ENCODE data around the gene ITGA8.

The ITGA8 gene

GRCh38 chr10:15485684-15486316 is 233.9 kb downstream of the ITGA8 start:
- no peak for DNase-seq (ENCODE audit: extremely low spot score)
- TF ChIP-seq, protein P1, sequence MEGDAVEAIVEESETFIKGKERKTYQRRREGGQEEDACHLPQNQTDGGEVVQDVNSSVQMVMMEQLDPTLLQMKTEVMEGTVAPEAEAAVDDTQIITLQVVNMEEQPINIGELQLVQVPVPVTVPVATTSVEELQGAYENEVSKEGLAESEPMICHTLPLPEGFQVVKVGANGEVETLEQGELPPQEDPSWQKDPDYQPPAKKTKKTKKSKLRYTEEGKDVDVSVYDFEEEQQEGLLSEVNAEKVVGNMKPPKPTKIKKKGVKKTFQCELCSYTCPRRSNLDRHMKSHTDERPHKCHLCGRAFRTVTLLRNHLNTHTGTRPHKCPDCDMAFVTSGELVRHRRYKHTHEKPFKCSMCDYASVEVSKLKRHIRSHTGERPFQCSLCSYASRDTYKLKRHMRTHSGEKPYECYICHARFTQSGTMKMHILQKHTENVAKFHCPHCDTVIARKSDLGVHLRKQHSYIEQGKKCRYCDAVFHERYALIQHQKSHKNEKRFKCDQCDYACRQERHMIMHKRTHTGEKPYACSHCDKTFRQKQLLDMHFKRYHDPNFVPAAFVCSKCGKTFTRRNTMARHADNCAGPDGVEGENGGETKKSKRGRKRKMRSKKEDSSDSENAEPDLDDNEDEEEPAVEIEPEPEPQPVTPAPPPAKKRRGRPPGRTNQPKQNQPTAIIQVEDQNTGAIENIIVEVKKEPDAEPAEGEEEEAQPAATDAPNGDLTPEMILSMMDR (IDR thresholded peaks at IDR 0.05; ENCODE audit: control extremely low read depth, extremely low read depth, low read depth, missing control alignments) = no peak
- ChIA-PET POLR2A (no interaction called here), CTCF (interaction anchor here (1.0 to 2.1 kb wide), 3 partner anchors 10 to 20 kb away, joined by 3 to 6 read pairs (median 3); no protein-coding TSS in a partner anchor)

DNA sequence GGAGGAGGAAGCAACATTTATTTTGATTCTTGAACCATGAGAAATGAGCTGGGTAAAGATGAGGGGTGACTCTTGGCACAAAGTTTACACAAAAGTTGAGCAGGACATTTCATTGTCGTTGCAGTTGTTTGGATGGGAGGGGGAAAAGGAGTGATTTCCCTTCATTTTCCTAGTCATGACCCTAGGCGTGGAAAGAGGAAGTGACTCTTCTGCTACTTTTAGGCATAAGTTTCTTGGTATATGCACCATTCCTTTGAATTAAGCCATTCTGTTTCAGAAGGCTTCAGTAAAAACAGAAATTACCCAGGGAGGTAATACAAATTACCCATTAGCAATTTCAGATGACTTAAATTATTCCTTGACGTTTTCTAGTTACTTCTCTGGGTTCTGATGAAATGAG is 234.7 kb downstream of the ITGA8 start:
- ChIA-PET CTCF (interaction anchor here (1.0 kb wide), 1 partner anchor 10 kb away, joined by 3 read pairs; no protein-coding TSS in a partner anchor), POLR2A (no interaction called here)
- no peak for DNase-seq (ENCODE audit: extremely low spot score)
- TF ChIP-seq, protein P1 (IDR thresholded peaks at IDR 0.05; ENCODE audit: control extremely low read depth, extremely low read depth, low read depth, missing control alignments) = no peak

- ChIA-PET POLR2A (no interaction called here), CTCF (no interaction called here)
- DNase-seq (ENCODE audit: extremely low spot score) = no peak
- TF ChIP-seq, protein P1 (IDR thresholded peaks at IDR 0.05; ENCODE audit: control extremely low read depth, extremely low read depth, low read depth, missing control alignments) = no peak
These were observed 235.6 kb downstream of the ITGA8 start for GRCh38 chr10:15484128-15484527.

GRCh38 chr10:15483215-15484075 is 236.3 kb downstream of the ITGA8 start:
- POLR2A ChIA-PET = no interaction called here
- no peak for DNase-seq (ENCODE audit: extremely low spot score)
- CTCF ChIA-PET = no interaction called here
- TF ChIP-seq, protein P1 (IDR thresholded peaks at IDR 0.05; ENCODE audit: control extremely low read depth, extremely low read depth, low read depth, missing control alignments) = no peak

DNA sequence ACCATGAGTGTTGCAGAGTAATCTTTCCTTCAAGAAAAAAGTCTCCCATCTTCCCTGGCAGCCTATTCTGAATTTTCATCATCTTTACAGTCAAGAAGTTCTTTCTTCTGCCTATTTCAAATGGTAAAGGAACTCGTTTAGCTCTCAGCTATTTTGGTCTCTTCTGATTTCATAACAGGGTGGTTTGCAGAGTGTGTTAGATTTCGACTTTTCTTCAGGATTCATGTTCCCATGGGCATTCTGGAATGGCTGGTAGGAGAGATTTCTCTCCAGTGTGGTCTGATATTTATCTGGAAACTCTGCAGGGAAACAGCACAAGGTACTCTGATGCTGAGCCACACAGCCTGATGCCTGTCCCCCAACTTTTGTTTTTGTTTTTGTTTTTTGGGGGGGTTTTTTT is 237.6 kb downstream of the ITGA8 start:
- ChIA-PET POLR2A (no interaction called here), CTCF (no interaction called here)
- TF ChIP-seq, protein P1 (IDR thresholded peaks at IDR 0.05; ENCODE audit: control extremely low read depth, extremely low read depth, low read depth, missing control alignments) = no peak
- DNase-seq (ENCODE audit: extremely low spot score) = no peak

DNA sequence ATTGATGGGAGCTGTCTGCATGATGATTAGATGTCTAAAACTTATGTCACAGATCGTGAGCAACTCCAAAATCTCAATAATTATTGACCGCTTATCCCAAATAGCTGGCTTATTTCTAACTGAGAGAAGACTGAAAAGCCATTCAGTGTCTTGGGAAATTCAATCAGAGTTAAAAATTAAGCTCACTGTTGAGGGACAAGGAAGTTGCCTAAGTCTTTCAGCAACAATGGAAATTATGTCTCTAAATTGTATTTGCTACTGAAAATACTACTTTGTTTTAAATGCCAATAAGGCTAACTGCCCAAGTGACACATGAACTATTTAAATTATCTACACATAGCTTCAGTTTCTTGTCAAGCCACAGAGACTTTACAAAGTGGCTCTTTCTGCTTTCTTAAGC is 240.8 kb downstream of the ITGA8 start:
- ChIA-PET POLR2A (no interaction called here), CTCF (interaction anchor here (0.8 to 1.7 kb wide), 4 partner anchors 11 to 38 kb away, joined by 3 to 5 read pairs (median 3); no protein-coding TSS in a partner anchor)
- TF ChIP-seq, protein P1 (IDR thresholded peaks at IDR 0.05; ENCODE audit: control extremely low read depth, extremely low read depth, low read depth, missing control alignments) = no peak
- no peak for DNase-seq (ENCODE audit: extremely low spot score)
